Measurements from ENCODE around the gene ALS2. TPM values are rescaled to one million over a fixed set of nuclear protein-coding genes. Genes with fewer than 3 reads are reported as not detected.

Gene ALS2
- total RNA-seq, 2 donors from 2014 or later, result 9.9 to 12.2 TPM

DNA sequence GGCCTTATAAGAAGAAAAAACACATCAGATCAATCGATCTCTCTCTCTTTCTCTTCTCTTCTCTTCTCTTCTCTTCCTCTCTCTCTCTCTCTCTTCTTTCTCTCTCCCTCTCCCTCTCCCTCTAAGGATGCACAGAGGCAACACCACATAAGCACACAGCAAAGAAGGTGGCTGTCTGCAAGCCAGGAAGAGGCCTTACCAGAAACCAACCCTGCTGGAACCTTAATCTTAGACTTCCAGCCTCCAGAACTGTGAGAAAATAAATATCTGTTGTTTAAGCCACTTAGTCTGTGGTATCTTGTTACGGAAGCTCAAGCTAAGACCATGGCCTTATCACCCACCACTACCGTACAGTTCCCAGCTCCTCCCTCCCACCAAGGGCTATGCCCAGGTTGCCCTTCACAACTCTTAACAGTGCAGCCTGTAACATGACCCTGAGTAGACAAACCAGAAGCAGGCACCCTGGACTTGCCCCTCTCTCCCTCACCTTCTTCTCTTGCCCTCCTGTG, 112.3 kb downstream of the ALS2 start:
- Histone ChIP-seq H3K9me3 (no peaks in the 10 kb centered on the region), H3K36me3 (replicated peaks in 1 of 2; ENCODE audit: insufficient read depth in 1 of 2, low read depth in 2 of 2) (no peaks in the 10 kb centered on the region), H3K4me1 (no peaks in the 10 kb centered on the region), H3K27ac (no peak overlapping the region), H3K27me3 (no peaks in the 10 kb centered on the region), H3K4me3 (no peak overlapping the region)
- no peak for ATAC-seq
- intact Hi-C loops (cut with DNase I), result no loop called here
- DNase-seq, result no peak
- WGBS, 2 donors, result 56 to 75% methylated on average over 3 of the region's 3 CpGs
- no peak for TF ChIP-seq CTCF (IDR thresholded peaks at IDR 0.05)
- no peak for TF ChIP-seq POLR2A (IDR thresholded peaks at IDR 0.05)

DNA sequence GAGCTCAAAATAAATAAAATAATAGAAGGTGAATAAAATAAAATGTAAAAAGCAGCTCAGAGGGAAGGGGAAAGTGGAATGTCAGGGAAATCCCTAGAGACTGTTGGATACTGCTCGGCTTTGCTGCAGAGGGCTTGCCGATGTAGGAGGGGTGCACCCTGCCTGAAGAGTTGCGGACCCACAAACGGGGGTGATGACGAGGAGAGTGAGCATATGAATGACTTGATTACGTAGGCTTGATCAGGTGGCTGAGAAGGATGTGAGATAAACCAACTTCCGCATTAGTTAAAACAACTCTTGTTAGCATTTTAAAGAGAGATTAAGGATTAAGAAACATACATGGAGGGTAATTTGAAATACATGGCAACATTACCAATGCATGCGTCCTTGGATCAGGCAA, 116.4 kb downstream of the ALS2 start:
- H3K36me3 ChIP-seq (replicated peaks in 1 of 2; ENCODE audit: insufficient read depth in 1 of 2, low read depth in 2 of 2), result no peaks in the 10 kb centered on the region
- no peaks in the 10 kb centered on the region for H3K9me3 ChIP-seq
- TF ChIP-seq CTCF (IDR thresholded peaks at IDR 0.05), result no peak
- TF ChIP-seq POLR2A (IDR thresholded peaks at IDR 0.05), result no peak
- WGBS, 2 donors, result 69 to 76% methylated on average over 8 of the region's 8 CpGs
- DNase-seq (no peak), ATAC-seq (no peak)
- intact Hi-C loops (cut with DNase I), result no loop called here
- H3K4me3 ChIP-seq, result no peak overlapping the region
- H3K27me3 ChIP-seq, result no peaks in the 10 kb centered on the region
- no peaks in the 10 kb centered on the region for H3K4me1 ChIP-seq
- no peak overlapping the region for H3K27ac ChIP-seq

DNA sequence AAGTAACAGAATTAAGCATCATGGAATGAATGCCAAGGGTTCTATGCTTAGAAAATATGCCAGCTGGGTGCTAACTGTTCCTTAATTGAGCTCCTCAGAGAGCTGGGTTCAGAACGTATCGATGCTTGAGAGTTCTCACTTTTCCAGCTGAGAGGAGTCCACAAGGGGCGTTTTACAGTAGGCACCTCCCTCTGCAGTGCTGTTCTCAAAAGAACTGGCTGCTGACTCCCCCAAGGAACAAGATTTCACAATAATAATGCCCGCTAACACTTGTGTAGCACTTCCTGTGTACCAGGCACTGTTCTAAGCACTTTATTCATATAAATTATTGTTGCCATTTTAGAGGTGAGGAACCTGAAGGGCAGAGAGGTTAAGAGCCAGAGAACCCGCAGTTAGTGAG, 119.4 kb downstream of the ALS2 start:
- ATAC-seq, result no peak
- H3K9me3 ChIP-seq, result no peaks in the 10 kb centered on the region
- TF ChIP-seq CTCF (IDR thresholded peaks at IDR 0.05), result no peak
- no peak for TF ChIP-seq POLR2A (IDR thresholded peaks at IDR 0.05)
- no peak overlapping the region for H3K27ac ChIP-seq
- intact Hi-C loops (cut with DNase I), result no loop called here
- no peak overlapping the region for H3K4me3 ChIP-seq
- 49 to 52% methylated on average over 5 of the region's 5 CpGs for WGBS, 2 donors
- H3K4me1 ChIP-seq, result no peaks in the 10 kb centered on the region
- no peaks in the 10 kb centered on the region for H3K27me3 ChIP-seq
- H3K36me3 ChIP-seq (replicated peaks in 1 of 2; ENCODE audit: insufficient read depth in 1 of 2, low read depth in 2 of 2), result no peaks in the 10 kb centered on the region
- DNase-seq, result no peak

DNA sequence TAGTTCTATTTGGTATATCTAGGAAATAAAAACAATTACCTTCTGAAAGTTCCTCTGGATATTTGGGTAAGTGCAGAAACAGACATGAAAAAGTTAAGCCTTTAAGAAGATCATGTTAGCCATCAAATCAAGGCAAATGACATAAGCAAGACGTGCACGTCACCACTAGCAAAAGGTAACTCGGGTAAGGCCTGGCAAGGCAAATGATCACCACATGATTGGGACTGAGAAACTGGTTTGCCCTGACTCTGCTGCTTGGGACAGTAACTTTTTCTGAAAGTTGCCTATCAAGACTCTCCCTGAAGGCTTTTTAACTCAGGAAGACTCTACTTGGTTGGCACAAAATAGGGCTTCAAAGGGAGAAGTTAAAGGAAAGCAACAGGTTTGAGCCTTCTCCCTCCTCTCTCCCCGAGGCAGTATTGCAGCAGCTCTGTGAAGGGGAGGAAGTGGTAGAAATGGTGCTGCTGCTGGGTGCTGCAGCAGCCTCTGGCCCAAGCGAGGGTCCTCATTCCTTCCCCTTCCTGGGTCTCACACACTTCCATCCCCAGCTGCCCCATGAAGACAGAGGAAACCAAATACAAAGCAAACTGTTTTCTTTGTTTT, 120.3 kb downstream of the ALS2 start:
- ATAC-seq, result no peak
- 55 to 60% methylated on average over 5 of the region's 5 CpGs for WGBS, 2 donors
- DNase-seq, result no peak

More for the DNA sequence above, 120.3 kb downstream of the ALS2 start:
- no peaks in the 10 kb centered on the region for H3K27me3 ChIP-seq
- no peaks in the 10 kb centered on the region for H3K36me3 ChIP-seq (replicated peaks in 1 of 2; ENCODE audit: insufficient read depth in 1 of 2, low read depth in 2 of 2)
- TF ChIP-seq CTCF (IDR thresholded peaks at IDR 0.05) (no peak), POLR2A (IDR thresholded peaks at IDR 0.05) (no peak)
- H3K27ac ChIP-seq, result no peak overlapping the region
- no peak overlapping the region for H3K4me3 ChIP-seq
- H3K9me3 ChIP-seq, result no peaks in the 10 kb centered on the region
- intact Hi-C loops (cut with DNase I), result no loop called here
- no peaks in the 10 kb centered on the region for H3K4me1 ChIP-seq

Measured in body of pancreas (tissue), 4 donors.